Fibroblast of the conjunctiva (primary cell): ENCODE results near the gene SLC22A6.
A peak's percentile ranks its signal among the peaks of the same experiment; 100 is the strongest.
"Not testable (repeated sequence)": the region's sequence is repeated elsewhere in the genome, so short reads cannot be mapped to it uniquely, and the experiment has no call there.

Experiments
- DNase-seq: peaks from one replicate; pipeline ENCODE4 v3.0.0-alpha.2; 2010; ENCODE audit warnings: low read depth

SLC22A6 gene

GRCh38 chr11:62985041-62985750 lies 429 bp upstream of the SLC22A6 start:
- DNase-seq = no peak

- no peak for DNase-seq
These were observed 1.1 kb downstream of the SLC22A6 start for GRCh38 chr11:62983536-62984199.

- DNase-seq = no peak
These were observed 3.0 kb downstream of the SLC22A6 start for GRCh38 chr11:62981743-62982142.

- DNase-seq = no peak
These were observed 4.5 kb downstream of the SLC22A6 start for GRCh38 chr11:62980133-62980760.

- no peak for DNase-seq
These were observed 8.7 kb downstream of the SLC22A6 start for GRCh38 chr11:62976109-62976508.

GRCh38 chr11:62974848-62975522 lies 9.8 kb downstream of the SLC22A6 start:
- no peak for DNase-seq

GRCh38 chr11:62965574-62965973 lies 19.2 kb downstream of the SLC22A6 start:
- DNase-seq = no peak

- DNase-seq = no peak
These were observed 22.4 kb downstream of the SLC22A6 start for GRCh38 chr11:62962391-62962790.

GRCh38 chr11:62961017-62961570 lies 23.7 kb downstream of the SLC22A6 start:
- DNase-seq = no peak

GRCh38 chr11:62959422-62959980 lies 25.3 kb downstream of the SLC22A6 start:
- DNase-seq = no peak

GRCh38 chr11:62958547-62959421 lies 26.0 kb downstream of the SLC22A6 start:
- DNase-seq = peak; percentile 8

GRCh38 chr11:62957147-62957546 lies 27.6 kb downstream of the SLC22A6 start:
- DNase-seq = no peak

GRCh38 chr11:62954478-62954877 lies 30.3 kb downstream of the SLC22A6 start:
- no peak for DNase-seq

GRCh38 chr11:62953811-62954210 lies 31.0 kb downstream of the SLC22A6 start:
- no peak for DNase-seq

GRCh38 chr11:62948765-62949320 lies 35.9 kb downstream of the SLC22A6 start:
- no peak for DNase-seq

- DNase-seq = not testable (repeated sequence)
These were observed 39.2 kb downstream of the SLC22A6 start for GRCh38 chr11:62945538-62945937.

- not testable (repeated sequence) for DNase-seq
These were observed 47.2 kb downstream of the SLC22A6 start for GRCh38 chr11:62937528-62937927.

- no peak for DNase-seq
These were observed 50.3 kb downstream of the SLC22A6 start for GRCh38 chr11:62934496-62934785.

- DNase-seq = no peak
These were observed 50.8 kb downstream of the SLC22A6 start for GRCh38 chr11:62933750-62934495.

GRCh38 chr11:62933285-62933684 lies 51.5 kb downstream of the SLC22A6 start:
- no peak for DNase-seq
